ENCODE data around the gene RNASET2.
"Not testable (repeated sequence)": the region's sequence is repeated elsewhere in the genome, so short reads cannot be mapped to it uniquely, and the experiment has no call there.

Gene RNASET2

DNA sequence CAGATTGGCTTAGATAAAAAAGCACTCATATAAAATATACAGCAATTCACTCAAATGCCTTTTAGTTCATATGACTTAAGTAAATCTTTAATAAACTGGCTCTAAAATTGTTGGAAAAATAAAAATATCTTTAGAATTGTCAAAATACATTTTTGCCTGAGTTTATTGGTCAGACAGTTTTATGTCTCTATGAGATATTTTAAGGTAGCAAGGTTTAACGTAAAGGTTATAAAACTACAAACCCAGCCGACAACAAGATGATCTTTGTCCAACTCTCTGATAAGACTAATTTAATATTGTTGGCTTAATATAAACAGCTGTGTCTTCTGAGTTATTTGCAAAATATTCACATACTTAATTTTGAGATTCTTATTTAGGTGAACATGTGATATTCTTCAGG lies 39.5 kb downstream of the RNASET2 start:
- Histone ChIP-seq H3K9me3 (ENCODE audit: severe bottlenecking) (peaks cover 3% of the 10 kb centered on the region), H3K36me3 (ENCODE audit: low read depth) (no peaks in the 10 kb centered on the region), H3K27me3 (ENCODE audit: insufficient read depth, poor library complexity, severe bottlenecking) (no peaks in the 10 kb centered on the region), H3K4me1 (ENCODE audit: insufficient read depth, poor library complexity, severe bottlenecking) (no peaks in the 10 kb centered on the region), H3K27ac (ENCODE audit: poor library complexity, severe bottlenecking) (no peak overlapping the region), H3K4me3 (ENCODE audit: severe bottlenecking) (no peak overlapping the region)
- TF ChIP-seq, protein P1, sequence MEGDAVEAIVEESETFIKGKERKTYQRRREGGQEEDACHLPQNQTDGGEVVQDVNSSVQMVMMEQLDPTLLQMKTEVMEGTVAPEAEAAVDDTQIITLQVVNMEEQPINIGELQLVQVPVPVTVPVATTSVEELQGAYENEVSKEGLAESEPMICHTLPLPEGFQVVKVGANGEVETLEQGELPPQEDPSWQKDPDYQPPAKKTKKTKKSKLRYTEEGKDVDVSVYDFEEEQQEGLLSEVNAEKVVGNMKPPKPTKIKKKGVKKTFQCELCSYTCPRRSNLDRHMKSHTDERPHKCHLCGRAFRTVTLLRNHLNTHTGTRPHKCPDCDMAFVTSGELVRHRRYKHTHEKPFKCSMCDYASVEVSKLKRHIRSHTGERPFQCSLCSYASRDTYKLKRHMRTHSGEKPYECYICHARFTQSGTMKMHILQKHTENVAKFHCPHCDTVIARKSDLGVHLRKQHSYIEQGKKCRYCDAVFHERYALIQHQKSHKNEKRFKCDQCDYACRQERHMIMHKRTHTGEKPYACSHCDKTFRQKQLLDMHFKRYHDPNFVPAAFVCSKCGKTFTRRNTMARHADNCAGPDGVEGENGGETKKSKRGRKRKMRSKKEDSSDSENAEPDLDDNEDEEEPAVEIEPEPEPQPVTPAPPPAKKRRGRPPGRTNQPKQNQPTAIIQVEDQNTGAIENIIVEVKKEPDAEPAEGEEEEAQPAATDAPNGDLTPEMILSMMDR (IDR thresholded peaks at IDR 0.05; ENCODE audit: poor library complexity, severe bottlenecking) = no peak
- ATAC-seq (ENCODE audit: low read depth) (no peak), DNase-seq (ENCODE audit: low spot score) (no peak)

DNA sequence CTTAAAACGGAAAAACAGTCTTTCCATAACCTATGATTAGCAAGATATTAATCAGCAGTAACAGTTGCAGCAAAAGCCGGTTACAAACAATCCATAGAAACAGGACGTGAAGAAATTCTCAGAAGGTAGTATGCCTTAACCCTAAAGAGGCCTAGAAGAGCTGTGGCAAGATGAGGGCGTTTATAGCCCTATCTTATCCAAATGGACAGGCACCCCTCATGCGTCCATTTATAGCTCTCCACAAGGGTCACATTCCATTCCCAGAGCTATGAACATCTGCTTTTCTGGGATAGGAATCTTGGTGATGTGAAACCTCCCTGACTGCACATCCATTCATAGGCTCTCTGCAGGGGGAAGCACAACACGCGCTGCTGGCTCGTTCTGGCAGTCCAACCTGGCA lies 40.9 kb downstream of the RNASET2 start:
- DNase-seq (ENCODE audit: low spot score); H3K36me3 ChIP-seq (ENCODE audit: low read depth); H3K9me3 ChIP-seq (ENCODE audit: severe bottlenecking); H3K4me1 ChIP-seq (ENCODE audit: insufficient read depth, poor library complexity, severe bottlenecking); H3K4me3 ChIP-seq (ENCODE audit: severe bottlenecking); H3K27ac ChIP-seq (ENCODE audit: poor library complexity, severe bottlenecking); ATAC-seq (ENCODE audit: low read depth); H3K27me3 ChIP-seq (ENCODE audit: insufficient read depth, poor library complexity, severe bottlenecking): not testable (repeated sequence)

DNA sequence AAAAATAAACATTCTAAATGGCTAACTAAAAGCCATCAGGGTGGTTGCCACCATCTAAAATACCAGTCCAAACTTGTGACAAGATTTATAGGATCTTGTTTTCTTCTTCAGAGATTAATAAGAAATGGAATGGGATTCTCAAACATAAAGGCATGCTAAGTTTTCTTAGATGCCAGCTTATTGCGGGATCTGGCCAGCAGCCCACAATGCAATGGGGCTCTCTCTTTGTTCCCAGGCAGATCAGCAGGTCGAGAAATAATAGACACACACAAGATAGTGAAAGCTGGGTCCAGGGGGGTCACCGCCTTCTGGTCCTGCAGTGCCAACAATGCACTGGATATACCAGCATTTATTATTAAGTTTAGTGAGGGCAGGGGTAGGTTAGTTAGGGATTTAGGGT lies 41.4 kb downstream of the RNASET2 start:
- H3K36me3 ChIP-seq (ENCODE audit: low read depth); DNase-seq (ENCODE audit: low spot score); H3K4me3 ChIP-seq (ENCODE audit: severe bottlenecking); H3K4me1 ChIP-seq (ENCODE audit: insufficient read depth, poor library complexity, severe bottlenecking); H3K27ac ChIP-seq (ENCODE audit: poor library complexity, severe bottlenecking); H3K9me3 ChIP-seq (ENCODE audit: severe bottlenecking); H3K27me3 ChIP-seq (ENCODE audit: insufficient read depth, poor library complexity, severe bottlenecking); ATAC-seq (ENCODE audit: low read depth): not testable (repeated sequence)

DNA sequence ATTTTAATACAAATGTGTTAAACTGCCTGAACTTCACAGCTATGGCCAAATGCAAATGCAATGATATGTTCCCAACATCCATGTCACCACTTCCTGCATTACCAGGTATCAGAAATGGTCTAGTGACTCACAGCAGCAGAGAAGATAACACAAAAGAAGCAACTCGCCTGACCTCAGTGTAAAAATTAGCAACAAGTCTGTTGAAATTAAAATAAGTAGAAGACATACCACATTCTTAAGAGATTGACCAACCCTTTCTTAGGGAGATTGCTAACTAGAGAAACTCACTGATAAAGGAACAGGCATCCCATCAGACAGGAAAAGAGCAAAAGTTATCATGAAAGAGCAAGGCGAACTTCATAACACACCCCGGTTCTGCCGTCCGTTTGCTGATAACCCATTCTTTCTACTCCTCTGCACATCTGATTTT lies 45.1 kb downstream of the RNASET2 start:
- no peak for DNase-seq (ENCODE audit: low spot score)
- Histone ChIP-seq H3K9me3 (ENCODE audit: severe bottlenecking) (no peaks in the 10 kb centered on the region), H3K36me3 (ENCODE audit: low read depth) (no peaks in the 10 kb centered on the region), H3K4me1 (ENCODE audit: insufficient read depth, poor library complexity, severe bottlenecking) (peaks cover 3% of the 10 kb centered on the region), H3K27me3 (ENCODE audit: insufficient read depth, poor library complexity, severe bottlenecking) (no peaks in the 10 kb centered on the region), H3K27ac (ENCODE audit: poor library complexity, severe bottlenecking) (no peak overlapping the region), H3K4me3 (ENCODE audit: severe bottlenecking) (no peak overlapping the region)
- no peak for ATAC-seq (ENCODE audit: low read depth)
- TF ChIP-seq, protein P1 (IDR thresholded peaks at IDR 0.05; ENCODE audit: poor library complexity, severe bottlenecking) = no peak

DNA sequence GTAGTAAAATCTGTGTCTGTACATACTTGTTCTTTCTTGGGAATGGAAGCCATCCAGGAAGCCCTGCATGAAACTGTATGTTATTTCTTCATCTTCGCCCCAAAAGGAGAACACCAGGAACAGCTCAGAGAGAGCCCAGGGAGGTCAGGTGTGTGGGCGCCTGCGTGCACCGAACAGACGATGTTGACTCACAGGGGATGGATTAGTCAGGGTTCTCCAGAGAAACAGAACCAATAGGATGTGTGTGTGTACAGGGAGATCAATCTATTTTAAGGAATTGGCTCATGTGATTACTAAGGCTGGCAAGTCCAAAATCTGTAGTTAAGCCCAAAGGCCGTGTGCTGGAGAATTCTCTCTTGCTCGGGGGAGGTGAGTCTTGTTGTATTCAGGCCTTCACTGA lies 45.7 kb downstream of the RNASET2 start:
- no peak for DNase-seq (ENCODE audit: low spot score)
- Histone ChIP-seq H3K27ac (ENCODE audit: poor library complexity, severe bottlenecking) (no peak overlapping the region), H3K27me3 (ENCODE audit: insufficient read depth, poor library complexity, severe bottlenecking) (no peaks in the 10 kb centered on the region), H3K4me1 (ENCODE audit: insufficient read depth, poor library complexity, severe bottlenecking) (peaks cover 3% of the 10 kb centered on the region), H3K4me3 (ENCODE audit: severe bottlenecking) (no peak overlapping the region), H3K9me3 (ENCODE audit: severe bottlenecking) (no peaks in the 10 kb centered on the region), H3K36me3 (ENCODE audit: low read depth) (no peaks in the 10 kb centered on the region)
- ATAC-seq (ENCODE audit: low read depth) = peak; percentile 77; the same call in 2 of the 3 replicates
- TF ChIP-seq, protein P1 (IDR thresholded peaks at IDR 0.05; ENCODE audit: poor library complexity, severe bottlenecking) = no peak

DNA sequence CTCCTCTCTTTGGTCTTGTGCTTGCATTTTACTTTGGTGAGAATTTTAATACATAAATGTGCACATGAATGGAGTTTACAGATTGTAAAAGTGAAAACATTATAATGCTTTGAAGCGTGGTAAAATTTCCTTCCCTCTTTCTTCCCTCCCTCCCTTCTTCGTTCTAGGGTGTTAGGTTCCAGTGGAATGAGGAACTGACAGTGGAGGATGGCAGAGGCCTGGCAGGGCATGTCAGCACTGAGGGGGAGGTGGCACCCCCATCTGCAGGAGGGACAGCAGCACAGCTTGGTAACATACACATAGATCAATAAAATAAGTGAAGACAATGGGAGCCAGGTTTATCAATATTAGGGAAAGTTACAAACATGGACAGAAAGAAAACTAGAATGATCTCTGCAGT lies 47.5 kb downstream of the RNASET2 start:
- Histone ChIP-seq H3K9me3 (ENCODE audit: severe bottlenecking) (no peaks in the 10 kb centered on the region), H3K4me1 (ENCODE audit: insufficient read depth, poor library complexity, severe bottlenecking) (peaks cover 3% of the 10 kb centered on the region), H3K27me3 (ENCODE audit: insufficient read depth, poor library complexity, severe bottlenecking) (no peaks in the 10 kb centered on the region), H3K36me3 (ENCODE audit: low read depth) (no peaks in the 10 kb centered on the region), H3K4me3 (ENCODE audit: severe bottlenecking) (no peak overlapping the region), H3K27ac (ENCODE audit: poor library complexity, severe bottlenecking) (no peak overlapping the region)
- ATAC-seq (ENCODE audit: low read depth) (no peak), DNase-seq (ENCODE audit: low spot score) (no peak)
- TF ChIP-seq, protein P1 (IDR thresholded peaks at IDR 0.05; ENCODE audit: poor library complexity, severe bottlenecking) = no peak

Measured in RWPE2 (cell line).